LNCAP (cell line): ENCODE results near the gene XBP1.

Source experiments
- TF ChIP-seq, protein P1 (sequence below): fragments of 450-650 bp; IDR thresholded peaks from 2 replicates; pipeline ENCODE4 v1.5.1; 2017; ENCODE audit warnings: mild to moderate bottlenecking

Gene XBP1

DNA sequence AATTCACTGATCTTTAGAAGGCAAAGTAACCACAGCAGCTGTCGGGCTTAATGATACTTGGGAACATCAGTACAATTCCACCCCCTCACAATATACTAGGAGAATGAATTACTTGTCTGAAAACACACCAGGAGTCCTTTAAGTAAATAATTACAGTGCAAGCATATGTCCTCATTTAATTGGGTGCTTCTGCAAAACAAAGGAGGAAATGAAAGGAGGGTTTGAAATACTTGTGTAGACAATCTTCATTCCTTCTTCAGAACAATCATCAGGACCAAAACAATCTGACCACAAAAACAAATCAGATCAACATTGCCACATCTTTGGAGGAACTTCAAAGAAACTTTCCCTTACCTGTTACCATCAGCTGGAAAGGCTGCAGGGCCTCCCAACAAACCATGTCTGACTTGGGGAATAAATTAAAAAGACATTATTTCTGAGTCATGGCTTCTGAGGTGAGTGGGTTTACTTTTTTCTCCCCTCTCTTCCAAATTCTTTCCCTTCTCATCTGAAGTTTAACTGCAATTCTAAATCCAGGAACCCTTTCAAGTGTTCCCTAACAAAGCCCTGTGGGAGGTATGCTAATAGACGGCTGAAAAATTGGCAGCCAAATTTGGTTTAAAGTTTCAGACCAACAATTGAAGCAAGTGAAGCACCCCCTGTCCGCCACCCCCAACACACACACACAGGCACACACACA is 40.4 kb downstream of the XBP1 start:
- TF ChIP-seq, protein P1, sequence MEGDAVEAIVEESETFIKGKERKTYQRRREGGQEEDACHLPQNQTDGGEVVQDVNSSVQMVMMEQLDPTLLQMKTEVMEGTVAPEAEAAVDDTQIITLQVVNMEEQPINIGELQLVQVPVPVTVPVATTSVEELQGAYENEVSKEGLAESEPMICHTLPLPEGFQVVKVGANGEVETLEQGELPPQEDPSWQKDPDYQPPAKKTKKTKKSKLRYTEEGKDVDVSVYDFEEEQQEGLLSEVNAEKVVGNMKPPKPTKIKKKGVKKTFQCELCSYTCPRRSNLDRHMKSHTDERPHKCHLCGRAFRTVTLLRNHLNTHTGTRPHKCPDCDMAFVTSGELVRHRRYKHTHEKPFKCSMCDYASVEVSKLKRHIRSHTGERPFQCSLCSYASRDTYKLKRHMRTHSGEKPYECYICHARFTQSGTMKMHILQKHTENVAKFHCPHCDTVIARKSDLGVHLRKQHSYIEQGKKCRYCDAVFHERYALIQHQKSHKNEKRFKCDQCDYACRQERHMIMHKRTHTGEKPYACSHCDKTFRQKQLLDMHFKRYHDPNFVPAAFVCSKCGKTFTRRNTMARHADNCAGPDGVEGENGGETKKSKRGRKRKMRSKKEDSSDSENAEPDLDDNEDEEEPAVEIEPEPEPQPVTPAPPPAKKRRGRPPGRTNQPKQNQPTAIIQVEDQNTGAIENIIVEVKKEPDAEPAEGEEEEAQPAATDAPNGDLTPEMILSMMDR, result no peak

DNA sequence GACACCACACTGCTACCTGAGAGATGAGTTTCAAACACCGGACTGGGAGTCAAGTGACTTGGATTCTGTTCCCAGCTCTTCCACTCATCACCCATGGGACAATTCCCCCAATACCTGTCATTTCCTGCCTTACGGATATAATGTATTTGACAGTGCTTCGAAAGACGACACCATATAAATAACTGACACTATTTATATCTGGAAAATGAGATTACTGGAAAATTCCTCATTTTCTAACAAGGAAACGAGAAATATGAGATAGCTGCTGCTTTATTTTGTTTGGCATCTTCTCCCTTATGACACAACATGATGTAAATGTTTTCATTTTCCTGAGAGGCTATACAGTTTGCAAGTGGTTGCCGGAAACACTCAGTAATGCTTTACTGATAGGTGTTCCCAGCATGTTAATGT is 49.9 kb downstream of the XBP1 start:
- TF ChIP-seq, protein P1, result no peak
